OCI-LY7 (cell line): Measurements from ENCODE around the gene FAM200B. TPM values are rescaled to one million over a fixed set of nuclear protein-coding genes. Genes with fewer than 3 reads are reported as not detected.

Experiments used
- BruUV-seq: library from RNA; stranded (reverse); fragments of 400-500 nt; replicated peaks from 2 replicates; lab custom pipeline; 2021; lab: Mats Ljungman, UMichigan
- CTCF ChIA-PET: fragments of 300-600 bp; sonication (Branson Sonifier 250); formaldehyde crosslinking; loops from one replicate; lab custom pipeline; 2022; ENCODE audit warnings: antibody characterized with exemption; ENCODE audit not compliant: unreplicated experiment; lab: Charles Lee
- POLR2A ChIA-PET: fragments of 300-600 bp; sonication (Branson Sonifier 250); formaldehyde crosslinking; loops from one replicate; lab custom pipeline; 2022; ENCODE audit warnings: antibody characterized with exemption; lab: Charles Lee
- DNase-seq: peaks from one replicate; pipeline ENCODE4 v3.0.0-alpha.2; 2015; ENCODE audit warnings: low spot score
- H2AFZ ChIP-seq: fragments of 200-600 bp; sonication (generic), shearing (Covaris generic); 2 replicates; pipeline ENCODE4 v1.6.1; 2014; ENCODE audit warnings: mild to moderate bottlenecking, antibody characterized with exemption, low read length, moderate library complexity
- H3K27ac ChIP-seq: fragments of 200-600 bp; sonication (generic); 2 replicates; pipeline ENCODE4 v1.5.1; 2014; ENCODE audit warnings: mixed run types, low read depth, mild to moderate bottlenecking, moderate library complexity, low read length, inconsistent platforms; ENCODE audit not compliant: poor library complexity, severe bottlenecking
- H3K36me3 ChIP-seq: fragments of 200-600 bp; sonication (generic); 2 replicates; pipeline ENCODE4 v1.6.1; 2014; ENCODE audit warnings: mild to moderate bottlenecking, antibody characterized with exemption, low read length, moderate library complexity, mixed read lengths; ENCODE audit not compliant: insufficient read depth
- H3K4me1 ChIP-seq: fragments of 200-600 bp; sonication (generic); 2 replicates; pipeline ENCODE4 v1.5.1; 2014; ENCODE audit warnings: mild to moderate bottlenecking, low read length; ENCODE audit not compliant: insufficient read depth, poor library complexity, severe bottlenecking
- H3K4me2 ChIP-seq: fragments of 200-600 bp; sonication (generic); 2 replicates; pipeline ENCODE4 v1.6.1; 2014; ENCODE audit warnings: mild to moderate bottlenecking, low read length
- H3K4me3 ChIP-seq: fragments of 200-600 bp; sonication (generic); 2 replicates; pipeline ENCODE4 v1.5.1; 2014; ENCODE audit warnings: mild to moderate bottlenecking, low read depth, low read length; ENCODE audit not compliant: poor library complexity, severe bottlenecking
- H3K79me2 ChIP-seq: fragments of 200-600 bp; sonication (generic); 2 replicates; pipeline ENCODE4 v1.6.1; 2016; ENCODE audit warnings: low read depth, mild to moderate bottlenecking, low read length, moderate library complexity, mixed read lengths; ENCODE audit not compliant: insufficient read depth
- H3K9me2 ChIP-seq: fragments of 200-600 bp; sonication (generic); 2 replicates; pipeline ENCODE4 v1.6.1; 2016; ENCODE audit warnings: mild to moderate bottlenecking, low read length, mixed read lengths; ENCODE audit not compliant: insufficient read depth
- H3K9me3 ChIP-seq: fragments of 200-600 bp; sonication (generic); 2 replicates; pipeline ENCODE4 v1.6.1; 2014; ENCODE audit warnings: mild to moderate bottlenecking, mixed run types, low read length, mixed read lengths
- H4K20me1 ChIP-seq: fragments of 200-600 bp; sonication (generic); 2 replicates; pipeline ENCODE4 v1.6.1; 2014; ENCODE audit warnings: mild to moderate bottlenecking, antibody characterized with exemption, low read length, moderate library complexity, mixed read lengths; ENCODE audit not compliant: insufficient read depth
- CTCF ChIP-seq: fragments of 200-600 bp; sonication (generic); conservative IDR thresholded peaks from 2 replicates; pipeline ENCODE4 v1.5.1; 2014; ENCODE audit warnings: mild to moderate bottlenecking, antibody characterized with exemption, low read length, moderate library complexity, mixed read lengths
- EZH2phosphoT487 ChIP-seq: fragments of 200-600 bp; sonication (generic); IDR thresholded peaks from 2 replicates; pipeline ENCODE4 v1.6.1; 2018; ENCODE audit warnings: low read depth, borderline replicate concordance, mild to moderate bottlenecking, mixed run types, antibody characterized with exemption, low read length, moderate library complexity, mixed read lengths
- intact Hi-C: fragments of 100-400 bp; cut with micrococcal nuclease; formaldehyde crosslinking; loops from one replicate; pipeline ENCODE4 v1.10.0; 2022; ENCODE audit not compliant: unreplicated experiment
- total RNA-seq, 2 experiments: library from RNA; depleted of rRNA in 1 of 2; stranded (reverse); fragments of >200 nt in 1 of 2; shearing (Covaris generic) in 1 of 2; gene quantifications; 2 replicates each; pipeline ENCODE4 v1.2.3, GENCODE V29; 2014 to 2022

Gene FAM200B
- total RNA-seq, 2 experiments from 2014 or later: 11.5 to 25.0 TPM

- Histone ChIP-seq H4K20me1 (no peaks in the 10 kb centered on the region), H2AFZ (no peak overlapping the region), H3K4me3 (no peak overlapping the region), H3K9me3 (peaks cover 8% of the 10 kb centered on the region; the same call in 1 of the 2 replicates), H3K79me2 (no peaks in the 10 kb centered on the region), H3K4me2 (no peak overlapping the region), H3K9me2 (no peaks in the 10 kb centered on the region), H3K27ac (no peak overlapping the region), H3K4me1 (no peaks in the 10 kb centered on the region), H3K36me3 (no peaks in the 10 kb centered on the region)
- intact Hi-C loops: no loop called here
- CTCF ChIA-PET: no interaction called here
- TF ChIP-seq EZH2phosphoT487 (no peak), CTCF (no peak)
- POLR2A ChIA-PET: interaction anchor here (0.7 to 2.4 kb wide), 5 partner anchors 10 to 244 kb away, joined by 3 to 9 read pairs (median 4); partner anchors contain the start of gene FAM200B
- BruUV-seq: no TSS peak
- DNase-seq: no peak
These were observed 13.6 kb downstream of the FAM200B start for GRCh38 chr4:15695240-15695699.

- intact Hi-C loops: no loop called here
- no peak overlapping the region for H2AFZ ChIP-seq
- no peaks in the 10 kb centered on the region for H3K4me1 ChIP-seq
- H3K27ac ChIP-seq: no peak overlapping the region
- DNase-seq: no peak
- BruUV-seq: no TSS peak
- TF ChIP-seq EZH2phosphoT487: no peak
- no peak overlapping the region for H3K4me3 ChIP-seq
- peaks cover 8% of the 10 kb centered on the region; the same call in 1 of the 2 replicates for H3K9me3 ChIP-seq
- H4K20me1 ChIP-seq: no peaks in the 10 kb centered on the region
- no peaks in the 10 kb centered on the region for H3K36me3 ChIP-seq
- H3K4me2 ChIP-seq: no peak overlapping the region
- CTCF ChIA-PET: no interaction called here
- POLR2A ChIA-PET: interaction anchor here (0.7 to 1.5 kb wide), 4 partner anchors 15 to 244 kb away, joined by 3 to 4 read pairs (median 4); no protein-coding TSS in a partner anchor
- H3K79me2 ChIP-seq: no peaks in the 10 kb centered on the region
- H3K9me2 ChIP-seq: no peaks in the 10 kb centered on the region
These were observed 14.1 kb downstream of the FAM200B start for GRCh38 chr4:15695729-15696128.

- Histone ChIP-seq H3K9me2 (no peaks in the 10 kb centered on the region), H3K4me2 (no peak overlapping the region), H4K20me1 (no peaks in the 10 kb centered on the region), H3K4me1 (no peaks in the 10 kb centered on the region), H3K79me2 (no peaks in the 10 kb centered on the region), H3K36me3 (no peaks in the 10 kb centered on the region), H3K27ac (no peak overlapping the region), H2AFZ (no peak overlapping the region), H3K9me3 (peaks cover 8% of the 10 kb centered on the region; the same call in 1 of the 2 replicates), H3K4me3 (no peak overlapping the region)
- DNase-seq: no peak
- ChIA-PET CTCF (no interaction called here), POLR2A (interaction anchor here (0.7 to 1.3 kb wide), 2 partner anchors 15 to 24 kb away, joined by 3 to 4 read pairs; no protein-coding TSS in a partner anchor)
- TF ChIP-seq EZH2phosphoT487 (no peak), CTCF (no peak)
- BruUV-seq: no TSS peak
- intact Hi-C loops: no loop called here
These were observed 15.2 kb downstream of the FAM200B start for GRCh38 chr4:15696866-15697265.
